Activated CD4-positive, alpha-beta T cell treated with anti-CD3 and anti-CD28 coated beads, Interleukin-10, Interleukin-2, amounts not matched to agents 100 ng/mL and 50 ng/mL, durations not matched to agents 16 hours and 8 hours (primary cell): ENCODE results near the gene GBP7.

Experiments used
- DNase-seq: peaks from one replicate; pipeline ENCODE4 v3.0.0-alpha.2; 2020

The GBP7 gene

GRCh38 chr1:89104687-89105086 lies 71.1 kb downstream of the GBP7 start:
- DNase-seq, result no peak

GRCh38 chr1:89104147-89104546 lies 71.7 kb downstream of the GBP7 start:
- no peak for DNase-seq

- DNase-seq, result no peak
Observed at GRCh38 chr1:89102021-89102420, 73.8 kb downstream of the GBP7 start.

- DNase-seq, result no peak
Observed at GRCh38 chr1:89100412-89100811, 75.4 kb downstream of the GBP7 start.

GRCh38 chr1:89098857-89099256 lies 76.9 kb downstream of the GBP7 start:
- DNase-seq, result no peak

GRCh38 chr1:89095737-89096136 lies 80.1 kb downstream of the GBP7 start:
- DNase-seq, result no peak

GRCh38 chr1:89089962-89090361 lies 85.8 kb downstream of the GBP7 start:
- DNase-seq, result no peak

GRCh38 chr1:89088572-89088971 lies 87.2 kb downstream of the GBP7 start:
- DNase-seq, result no peak

GRCh38 chr1:89087241-89087640 lies 88.6 kb downstream of the GBP7 start:
- no peak for DNase-seq

GRCh38 chr1:89085781-89086180 lies 90.0 kb downstream of the GBP7 start:
- DNase-seq, result peak; percentile 59
